GM21723 (cell line): Measurements from ENCODE around the gene DENND1A.
"Not testable (repeated sequence)": the region's sequence is repeated elsewhere in the genome, so short reads cannot be mapped to it uniquely, and the experiment has no call there.

Source experiments
- ATAC-seq: cut with Tn5 transposase; IDR thresholded peaks from one replicate; pipeline ENCODE4 v1.9.1; 2021; ENCODE audit warnings: mild to moderate bottlenecking, moderate library complexity; ENCODE audit not compliant: unreplicated experiment

The DENND1A gene

DNA sequence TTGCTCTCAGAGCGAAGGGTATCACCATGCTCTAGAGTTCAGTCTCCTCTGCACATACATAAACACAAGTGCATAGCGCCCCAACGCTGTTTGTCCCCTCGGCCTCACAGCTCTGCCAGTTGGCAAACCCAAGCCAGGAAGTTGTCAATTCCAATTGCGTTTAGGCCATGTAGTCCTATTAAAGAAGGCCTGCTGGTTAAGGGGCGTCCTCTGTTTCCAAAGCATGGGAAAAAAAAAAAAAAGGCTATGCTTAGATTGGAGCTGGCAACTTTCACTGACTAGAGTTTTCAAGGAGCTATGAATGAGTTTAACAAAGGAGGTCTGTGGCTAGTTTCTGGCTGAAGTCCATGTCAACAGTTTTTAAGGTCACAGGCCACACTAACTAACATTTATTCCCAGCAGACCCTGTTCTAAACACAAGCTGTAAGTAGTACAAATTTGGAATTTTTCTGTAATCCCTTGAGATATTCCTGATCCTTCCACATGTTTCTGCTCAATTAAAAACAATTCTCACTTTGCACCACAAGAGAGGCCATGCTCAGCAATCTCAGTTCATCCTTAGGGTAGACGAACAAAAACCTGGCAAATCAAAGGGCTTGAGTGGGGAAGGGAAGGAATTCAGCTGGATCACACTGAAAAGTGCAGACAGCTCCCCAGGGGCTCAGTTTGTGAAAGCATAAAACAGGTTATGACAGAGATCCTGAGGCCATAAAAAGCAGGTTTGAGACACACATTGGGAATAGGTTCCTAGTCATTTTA lies 187.7 kb downstream of the DENND1A start:
- no peak for ATAC-seq

DNA sequence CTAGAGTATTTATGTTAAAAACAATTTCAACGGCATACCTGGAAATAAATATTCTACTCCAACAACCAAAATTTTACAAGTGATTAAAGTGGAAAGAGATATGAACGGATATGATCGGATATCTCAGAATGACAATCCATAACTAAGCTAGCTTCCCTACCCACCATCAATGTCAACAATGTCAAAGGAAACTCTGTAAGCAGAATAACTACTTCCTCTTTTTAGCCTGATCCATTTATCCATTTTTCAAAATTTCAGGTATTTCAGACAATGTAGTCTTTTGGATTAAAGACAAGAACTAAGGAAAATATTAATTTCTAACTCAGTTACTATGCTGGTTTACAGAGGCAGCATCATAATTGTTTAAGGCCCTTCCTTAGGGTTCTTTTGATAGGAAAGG lies 188.7 kb downstream of the DENND1A start:
- ATAC-seq, result no peak

DNA sequence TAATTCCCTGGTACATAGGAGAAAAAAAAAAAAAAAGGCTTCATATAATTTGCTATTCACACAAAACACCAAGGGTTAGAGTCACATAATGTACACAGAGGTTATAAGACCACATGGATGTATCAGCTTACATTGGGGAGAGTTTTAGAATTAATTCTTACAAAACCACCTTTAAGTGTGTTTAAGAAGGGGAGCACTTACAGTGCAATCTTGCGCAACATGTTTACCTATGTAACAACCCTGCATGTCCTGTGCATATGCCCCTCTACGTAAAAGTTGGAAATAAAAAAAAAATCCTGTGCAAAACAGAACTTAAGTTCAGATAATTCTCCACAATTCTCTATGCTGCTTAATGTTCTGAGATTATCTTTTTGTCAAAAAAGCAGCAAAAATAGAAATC lies 190.0 kb downstream of the DENND1A start:
- ATAC-seq, result no peak

DNA sequence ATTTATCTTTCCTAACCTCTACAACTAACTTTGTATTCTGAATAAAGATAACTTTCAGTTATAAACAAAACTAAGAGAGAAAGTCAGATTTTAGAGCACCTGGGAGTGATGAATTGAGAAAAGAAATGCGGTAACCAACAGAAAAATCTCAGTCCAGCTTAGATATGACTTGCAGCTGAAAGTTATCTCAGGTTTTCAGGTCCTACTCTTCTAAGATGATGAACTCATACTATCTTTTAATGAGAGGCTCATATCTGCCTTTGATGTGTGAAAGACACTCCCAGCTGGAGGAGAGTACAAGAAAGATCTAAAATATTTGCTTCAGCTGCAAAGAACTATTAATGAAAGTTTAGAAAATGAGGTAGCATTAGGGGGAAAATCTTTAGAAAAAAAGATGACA lies 190.5 kb downstream of the DENND1A start:
- peak; percentile 51 for ATAC-seq

DNA sequence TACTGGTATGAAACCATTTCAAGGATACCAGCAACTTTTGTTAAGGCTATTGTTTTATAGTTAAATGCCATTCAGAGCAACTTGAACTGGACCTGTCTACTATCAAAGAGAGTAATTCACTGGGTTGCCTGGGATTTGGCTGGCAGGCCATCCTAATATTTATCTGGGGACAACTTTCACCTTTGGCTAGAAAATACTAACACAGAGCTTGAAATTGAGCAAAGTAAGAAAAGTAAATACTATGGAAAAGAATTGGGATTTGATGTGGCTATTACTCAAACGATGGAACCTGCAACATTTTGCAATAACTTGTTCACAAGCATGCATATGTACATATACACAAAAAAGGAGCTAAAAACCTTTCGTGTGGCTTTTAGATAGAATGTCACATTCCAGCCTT lies 191.3 kb downstream of the DENND1A start:
- no peak for ATAC-seq

DNA sequence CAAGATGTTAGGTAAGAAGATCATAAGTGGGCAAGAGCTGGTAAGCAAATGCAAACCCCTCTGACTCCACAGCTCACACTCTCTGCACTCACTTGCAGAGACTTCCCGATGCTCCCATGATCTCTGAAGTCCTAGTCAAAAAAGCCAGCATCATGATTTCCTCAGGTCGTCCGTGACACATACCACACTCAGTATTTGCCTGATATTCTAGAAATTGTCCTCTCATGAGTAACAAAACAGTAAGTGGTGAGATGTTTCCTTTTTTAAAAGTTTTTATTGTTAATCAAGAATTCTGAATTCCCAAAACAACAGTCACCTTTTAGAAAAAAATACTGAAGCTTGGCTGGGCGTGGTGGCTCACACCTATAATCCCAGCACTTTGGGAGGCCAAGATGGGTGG lies 194.6 kb downstream of the DENND1A start:
- ATAC-seq, result no peak

DNA sequence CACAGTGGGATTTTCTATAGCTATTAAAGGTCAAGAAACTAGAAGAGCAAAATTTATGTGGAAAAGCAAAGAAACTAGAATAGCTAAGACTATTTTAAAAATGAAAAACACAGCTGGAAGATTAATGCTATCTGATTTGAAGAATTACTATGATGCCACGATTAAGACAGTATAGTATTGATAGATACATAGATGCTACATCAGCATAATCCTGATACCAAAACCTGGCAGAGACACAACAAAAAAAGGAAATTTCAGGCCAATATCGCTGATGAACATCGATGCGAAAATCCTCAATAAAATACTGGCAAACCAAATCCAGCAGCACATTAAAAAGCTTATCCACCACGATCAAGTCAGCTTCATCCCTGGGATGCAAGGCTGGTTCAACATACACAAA lies 201.4 kb downstream of the DENND1A start:
- not testable (repeated sequence) for ATAC-seq

DNA sequence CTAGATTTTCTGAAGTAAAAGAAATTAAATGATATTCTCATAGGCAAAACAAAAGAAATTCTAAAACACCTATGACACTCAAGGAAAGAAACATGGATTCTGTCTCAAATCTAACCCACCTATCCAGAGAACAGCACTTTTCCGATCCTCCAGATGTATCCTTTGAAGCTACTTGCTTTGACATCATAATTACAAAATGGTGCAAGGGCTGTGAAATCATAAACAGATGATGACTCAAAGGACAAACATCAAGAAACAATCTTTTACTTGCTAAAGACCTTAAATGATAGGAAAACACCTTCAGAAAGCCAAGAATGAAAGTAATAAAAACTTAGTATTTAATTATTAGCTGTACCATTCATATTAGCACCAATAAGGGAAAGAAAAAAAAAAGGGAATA lies 202.6 kb downstream of the DENND1A start:
- no peak for ATAC-seq

DNA sequence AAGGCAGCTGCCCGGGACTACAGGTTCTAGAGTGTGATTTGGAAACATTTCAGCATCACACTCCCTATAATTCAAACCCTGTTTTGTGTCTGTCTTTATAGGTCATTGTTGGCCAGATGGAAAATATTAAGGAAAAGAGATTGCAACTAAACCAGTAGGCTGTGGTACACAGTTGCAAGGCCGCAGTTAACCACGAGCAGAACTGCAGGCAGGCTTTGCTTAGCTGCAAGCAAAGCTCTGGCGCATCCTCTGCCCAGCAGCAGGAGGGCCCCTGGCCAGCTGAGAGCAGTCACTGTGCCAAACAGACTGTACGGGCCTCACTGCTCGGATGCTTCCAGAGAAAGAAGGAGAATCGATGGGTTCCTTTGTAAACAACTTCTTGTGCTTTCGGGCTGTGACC lies 204.5 kb downstream of the DENND1A start:
- no peak for ATAC-seq

DNA sequence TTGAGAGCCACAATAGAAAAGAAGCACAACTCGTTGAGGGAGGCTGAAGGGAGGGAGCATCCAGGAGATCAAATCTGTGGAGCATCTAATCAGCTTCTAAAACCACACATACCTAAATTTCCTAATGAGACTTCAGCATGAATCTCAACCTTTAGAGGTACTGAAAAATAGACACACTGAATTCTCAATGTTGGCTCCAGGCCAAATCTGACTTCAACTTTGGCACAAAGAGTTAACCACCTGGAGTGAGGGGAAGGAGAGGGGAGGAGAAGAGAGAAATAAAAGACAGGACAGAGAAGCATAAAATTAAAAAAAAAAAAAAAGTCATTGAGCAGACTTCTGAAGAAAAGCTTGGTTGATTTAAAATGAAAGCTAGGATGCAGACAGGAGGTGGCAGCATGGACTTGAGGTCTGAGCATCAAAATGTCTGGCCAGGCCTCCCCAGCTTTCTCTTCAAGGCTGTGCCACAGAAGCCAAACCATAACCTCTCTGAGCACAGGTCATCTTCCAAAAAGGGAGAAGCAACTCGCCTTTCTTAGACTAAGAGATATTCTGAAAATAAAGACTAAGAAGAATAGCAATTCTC lies 205.6 kb downstream of the DENND1A start:
- no peak for ATAC-seq

DNA sequence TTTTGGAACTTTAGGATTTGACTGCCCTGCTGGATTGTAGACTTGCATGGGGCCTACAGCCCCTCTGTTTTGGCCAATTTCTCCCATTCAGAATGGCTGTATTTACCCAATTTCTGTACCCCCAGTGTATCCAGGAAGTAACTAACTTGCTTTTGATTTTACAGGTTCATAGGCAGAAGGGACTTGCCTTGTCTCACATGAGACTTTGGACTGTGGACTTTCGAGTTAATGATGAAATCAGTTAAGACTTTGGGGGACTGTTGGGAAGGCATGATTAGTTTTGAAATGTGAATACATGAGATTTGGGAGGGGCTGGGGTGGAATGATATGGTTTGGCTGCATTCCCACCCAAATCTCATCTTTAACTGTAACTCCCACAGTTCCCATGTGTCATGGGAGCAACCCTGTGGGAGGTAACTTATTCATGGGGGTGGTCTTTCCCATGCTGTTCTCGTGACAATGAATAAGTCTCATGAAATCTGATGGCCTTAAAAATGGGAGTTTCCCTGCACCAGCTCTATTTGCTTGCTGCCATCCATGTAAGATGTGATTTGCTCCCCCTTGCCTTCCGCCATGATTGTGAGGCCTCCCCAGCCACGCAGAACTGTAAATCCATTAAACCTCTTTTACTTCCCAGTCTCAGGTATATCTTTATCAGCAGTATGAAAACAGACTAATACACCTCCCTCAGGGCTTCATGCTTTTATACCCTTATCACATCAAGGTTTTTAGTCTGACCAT lies 206.6 kb downstream of the DENND1A start:
- ATAC-seq, result no peak

DNA sequence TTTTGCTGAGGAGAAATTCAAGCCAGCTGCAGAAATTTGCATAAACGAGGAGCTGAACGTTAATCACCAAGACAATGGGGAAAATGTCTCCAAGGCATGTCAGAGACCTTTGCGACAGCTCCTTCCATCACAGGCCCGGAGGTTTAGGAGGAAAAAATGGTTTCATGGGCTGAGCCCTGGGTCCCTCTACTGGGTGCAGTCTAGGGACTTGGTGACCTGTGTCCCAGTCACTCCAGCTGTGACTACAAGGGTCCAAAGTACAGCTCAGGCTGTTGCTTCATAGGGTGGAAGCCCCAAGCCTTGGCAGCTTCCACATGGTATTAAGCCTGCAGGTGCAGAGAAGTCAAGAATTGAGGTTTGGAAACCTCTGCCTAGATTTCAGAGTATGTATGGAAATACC lies 207.5 kb downstream of the DENND1A start:
- ATAC-seq, result no peak

DNA sequence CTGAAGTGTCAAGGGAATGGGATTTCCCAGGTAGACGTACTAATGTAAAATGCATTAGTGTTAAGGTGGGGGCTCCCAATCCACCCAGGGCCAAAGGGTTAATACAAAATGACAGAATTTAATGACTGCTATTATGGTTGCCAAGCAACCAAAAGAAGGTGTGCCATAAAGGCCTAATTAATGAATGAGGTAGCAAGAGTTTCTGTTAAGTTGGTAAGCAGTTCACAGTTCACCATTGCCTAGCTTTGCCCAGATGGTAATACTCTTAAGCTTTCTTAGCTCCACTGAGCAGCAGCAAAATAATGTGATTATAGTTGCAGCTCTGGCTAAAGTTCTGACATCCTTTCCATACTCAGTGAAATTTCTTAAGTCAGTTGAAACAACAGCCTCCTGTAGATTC lies 211.7 kb downstream of the DENND1A start:
- ATAC-seq, result no peak

DNA sequence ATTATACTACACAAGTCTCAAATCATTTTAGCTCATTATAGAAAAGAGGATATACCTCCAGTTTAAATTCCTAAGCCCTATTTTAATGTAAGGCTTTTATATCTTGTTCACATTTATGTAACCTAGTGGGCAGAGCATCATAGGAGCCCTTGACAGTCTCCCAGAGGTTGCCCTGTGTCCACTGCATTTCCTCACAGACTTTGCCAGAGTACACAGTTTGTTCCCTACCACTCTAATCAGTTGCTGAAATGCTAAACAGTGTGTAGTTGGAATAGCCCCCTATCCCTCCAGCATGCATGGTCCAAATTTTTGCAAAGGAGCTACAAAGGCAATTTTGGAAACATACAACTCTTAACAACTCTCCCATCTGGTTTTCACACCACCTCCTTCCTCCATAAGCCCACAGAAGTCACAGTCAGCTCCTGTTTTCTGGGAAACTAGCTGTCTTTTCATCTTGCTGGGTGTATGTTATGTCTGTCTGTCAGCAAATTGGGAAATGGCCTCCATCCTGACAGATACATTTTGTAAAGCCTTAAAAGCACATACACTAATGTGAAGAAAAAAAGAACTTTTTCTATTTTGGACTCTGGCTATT lies 212.2 kb downstream of the DENND1A start:
- no peak for ATAC-seq

DNA sequence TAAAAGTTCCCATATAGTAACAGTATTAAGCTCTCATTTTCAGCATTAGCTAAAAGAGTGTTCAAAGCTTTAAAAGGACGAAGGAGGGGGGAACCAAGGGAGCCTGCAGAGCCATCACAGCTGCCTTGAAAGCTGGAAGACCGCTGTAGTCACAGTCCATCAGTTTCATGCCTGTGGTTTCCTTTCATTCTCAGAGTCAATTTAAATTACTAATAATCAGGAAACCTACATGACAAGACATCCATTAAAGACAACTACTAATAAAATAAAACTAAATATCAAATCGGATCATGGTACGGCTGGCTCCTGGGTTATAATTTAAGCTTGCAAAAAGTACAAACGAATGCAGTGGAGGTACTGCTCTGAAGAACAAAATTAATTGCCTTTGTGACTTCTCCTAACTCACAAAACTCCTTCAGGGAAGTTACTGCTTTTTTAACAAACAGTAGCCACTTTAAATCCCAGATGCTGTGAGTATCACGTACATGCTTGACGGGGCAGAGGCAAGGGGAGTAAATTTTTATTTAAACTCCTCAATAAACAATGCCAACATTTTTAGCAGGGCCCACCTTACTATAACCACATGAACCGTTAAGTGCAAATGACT lies 213.5 kb downstream of the DENND1A start:
- ATAC-seq, result peak; percentile 55

DNA sequence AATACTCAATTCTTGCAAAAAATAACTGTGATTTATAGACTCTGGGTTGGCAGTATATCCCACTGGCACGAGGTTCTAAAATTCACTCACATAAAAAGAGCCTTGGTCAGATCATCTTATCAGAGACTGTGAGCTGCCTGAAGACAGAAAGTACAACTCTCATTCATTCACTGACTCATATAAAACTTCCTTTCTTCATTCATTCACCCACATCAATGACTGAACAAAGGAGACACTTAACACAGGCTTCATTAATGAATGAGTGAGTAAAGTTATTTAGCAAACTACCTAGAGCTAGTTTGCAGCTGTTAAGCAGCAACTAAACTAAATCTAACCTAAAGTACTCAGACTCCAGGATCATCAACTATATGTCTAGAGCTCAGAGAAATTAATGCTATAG lies 214.7 kb downstream of the DENND1A start:
- no peak for ATAC-seq

DNA sequence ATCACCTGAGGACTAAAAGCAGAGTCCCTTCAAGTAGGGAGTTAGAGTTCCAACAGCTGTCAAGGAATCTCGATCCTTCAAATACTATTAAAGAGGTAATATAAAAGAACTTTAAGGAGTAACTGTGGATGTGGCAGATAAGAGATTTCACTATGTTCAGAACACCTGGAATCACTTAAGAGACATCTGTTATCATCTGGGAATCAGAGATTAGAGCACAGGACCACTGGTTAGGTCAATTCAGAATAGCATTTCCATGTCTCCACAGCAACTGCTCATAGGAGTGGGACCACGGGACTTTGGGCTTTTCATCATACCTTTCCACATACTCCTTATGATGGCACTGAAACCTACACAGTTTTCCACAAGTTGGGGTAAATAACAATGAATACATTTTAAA lies 216.6 kb downstream of the DENND1A start:
- ATAC-seq, result no peak

DNA sequence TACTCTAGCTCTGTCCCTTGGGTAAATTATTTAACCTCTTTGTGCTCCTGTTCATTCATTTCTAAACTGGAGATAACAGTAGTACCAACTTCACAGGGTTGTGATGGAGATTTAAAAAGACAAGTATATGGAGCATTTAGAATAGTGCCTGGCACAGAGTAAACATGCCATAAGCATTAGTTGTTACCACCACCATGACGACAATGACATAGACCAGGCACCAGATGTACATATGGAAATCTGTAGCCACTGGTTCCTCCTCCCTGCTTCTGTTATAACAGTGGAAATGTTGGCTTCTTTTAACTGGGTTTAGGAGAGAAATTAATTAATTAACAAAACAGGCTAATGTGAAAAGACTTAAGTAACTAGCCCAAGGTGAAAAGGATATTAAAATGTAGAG lies 217.5 kb downstream of the DENND1A start:
- ATAC-seq, result no peak

DNA sequence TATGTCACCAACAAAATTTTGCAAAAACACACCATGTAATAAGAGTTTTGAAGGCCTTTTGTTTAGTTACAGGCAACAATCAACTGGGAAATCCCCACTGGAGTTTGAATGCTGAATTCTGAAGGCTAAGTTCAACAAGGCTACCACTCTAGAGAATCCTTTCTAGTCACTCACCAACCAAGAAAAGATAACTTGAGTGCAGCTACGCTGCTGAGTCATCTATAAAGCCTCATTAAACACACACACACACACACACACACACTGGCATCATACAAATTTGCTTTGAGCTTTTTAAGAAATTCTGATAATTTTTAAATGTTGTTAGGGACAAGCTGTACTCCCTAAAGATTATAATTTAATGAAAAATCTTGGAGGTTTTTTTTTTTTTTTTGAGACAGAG lies 219.6 kb downstream of the DENND1A start:
- ATAC-seq, result no peak

DNA sequence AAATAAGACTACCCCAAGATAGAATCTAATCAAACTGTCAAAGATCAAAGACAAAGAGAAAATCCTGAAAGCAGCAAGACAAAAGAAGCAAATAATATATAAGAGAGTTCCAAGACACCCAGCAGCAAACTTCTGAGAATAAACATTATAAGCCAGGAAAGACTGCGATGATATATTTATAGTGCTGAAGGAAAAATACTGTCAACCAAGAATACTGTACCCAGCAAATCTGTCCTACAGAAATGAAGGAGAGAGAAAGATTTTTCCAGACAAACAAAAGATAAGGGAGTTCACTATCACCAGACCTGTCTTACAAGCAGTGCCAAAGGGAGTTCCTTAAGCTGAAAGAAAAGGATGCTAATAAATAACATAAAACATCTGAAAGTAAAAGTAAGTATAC lies 227.4 kb downstream of the DENND1A start:
- ATAC-seq, result no peak

DNA sequence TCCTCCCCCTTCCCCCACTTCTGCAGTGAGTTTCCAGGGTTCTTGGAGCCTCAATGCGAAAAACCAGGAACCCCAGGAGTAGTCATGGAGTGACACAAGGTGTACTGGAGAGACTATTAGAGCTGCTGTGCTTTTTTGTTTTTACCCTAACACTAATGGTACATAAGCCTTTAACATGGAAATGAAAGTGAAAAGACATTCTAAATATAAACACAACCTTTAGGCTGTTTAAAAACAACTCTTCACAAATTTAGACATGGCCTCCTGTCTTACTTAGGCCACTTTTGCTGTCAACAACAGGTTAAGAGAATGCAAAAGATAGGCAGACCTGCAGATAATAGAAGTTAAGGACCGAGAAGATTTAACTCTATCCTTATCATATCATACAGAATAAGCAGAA lies 232.2 kb downstream of the DENND1A start:
- ATAC-seq, result no peak
